Stimulated activated CD4-positive, alpha-beta T cell treated with anti-CD3 and anti-CD28 coated beads, Interleukin-4, amount 100 ng/mL, for 48 hours (primary cell): Measurements from ENCODE around the gene DNAJC11.
A peak's percentile ranks its signal among the peaks of the same experiment; 100 is the strongest.
"Not testable (repeated sequence)": the region's sequence is repeated elsewhere in the genome, so short reads cannot be mapped to it uniquely, and the experiment has no call there.

Experiments
- DNase-seq, 2 donors: peaks; one replicate each; pipeline ENCODE4 v3.0.0-alpha.2; 2020; ENCODE audit warnings: low read depth in 2 of 2

The DNAJC11 gene

DNA sequence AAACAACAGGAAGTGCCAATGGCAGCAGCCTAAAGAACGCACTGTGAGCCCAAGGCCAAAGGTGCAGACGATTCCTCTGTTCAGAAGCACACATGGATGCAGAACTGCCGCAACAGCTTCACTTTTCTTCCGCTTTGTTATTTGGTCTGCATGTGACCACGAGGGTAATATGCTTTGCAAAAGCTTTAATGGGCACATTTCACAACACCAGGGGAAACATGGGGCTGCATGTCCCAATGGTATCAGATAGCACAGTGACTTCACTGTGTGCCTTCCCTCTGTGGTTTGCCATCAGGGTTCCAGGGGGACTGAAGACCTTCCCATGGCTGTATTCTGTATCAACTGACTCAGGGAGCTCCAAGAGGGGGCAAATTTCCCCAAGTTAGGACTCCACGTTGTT is 48.6 kb downstream of the DNAJC11 start:
- DNase-seq = no peak

DNA sequence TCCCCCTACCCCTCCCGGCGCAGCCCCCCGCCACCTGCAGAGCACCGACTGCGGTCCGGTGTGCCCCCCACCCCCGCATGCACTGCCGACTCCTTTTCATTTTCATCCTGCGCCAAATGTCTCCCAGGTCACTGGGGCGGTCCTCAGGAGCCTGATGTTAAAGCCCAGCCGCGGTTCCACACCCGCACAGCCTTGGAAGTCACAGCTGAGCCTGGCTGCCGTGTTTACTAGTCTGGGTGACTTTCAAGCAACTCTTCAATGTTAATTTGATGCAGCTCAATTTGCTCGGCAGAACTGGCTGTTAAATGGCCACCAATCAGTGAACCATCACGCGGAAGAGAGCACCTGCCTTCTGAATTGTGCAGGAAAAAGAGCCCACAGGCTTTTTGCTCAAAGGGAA is 49.7 kb downstream of the DNAJC11 start:
- no peak for DNase-seq

DNA sequence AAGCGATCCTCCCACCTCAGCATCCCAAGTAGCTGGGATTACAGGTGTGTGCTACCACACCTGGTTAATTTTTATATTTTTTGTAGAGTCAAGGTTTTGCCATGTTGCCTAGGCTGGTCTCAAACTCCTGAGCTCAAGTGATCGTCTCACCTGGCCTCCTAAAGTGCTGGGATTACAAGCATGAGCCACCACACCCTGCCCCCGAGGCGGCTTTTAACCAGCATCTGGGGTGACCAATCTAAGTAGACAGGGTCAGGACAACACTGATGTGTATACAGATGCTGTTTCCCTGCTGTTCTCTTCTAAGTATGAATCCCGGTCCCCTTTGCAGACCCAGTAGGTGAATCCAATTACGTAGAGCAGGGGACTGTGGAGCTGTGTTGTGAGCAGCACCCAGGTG is 53.1 kb downstream of the DNAJC11 start:
- DNase-seq = no peak

- DNase-seq = no peak
Measured at GRCh38 chr1:6646499-6647148, 55.0 kb downstream of the DNAJC11 start.

DNA sequence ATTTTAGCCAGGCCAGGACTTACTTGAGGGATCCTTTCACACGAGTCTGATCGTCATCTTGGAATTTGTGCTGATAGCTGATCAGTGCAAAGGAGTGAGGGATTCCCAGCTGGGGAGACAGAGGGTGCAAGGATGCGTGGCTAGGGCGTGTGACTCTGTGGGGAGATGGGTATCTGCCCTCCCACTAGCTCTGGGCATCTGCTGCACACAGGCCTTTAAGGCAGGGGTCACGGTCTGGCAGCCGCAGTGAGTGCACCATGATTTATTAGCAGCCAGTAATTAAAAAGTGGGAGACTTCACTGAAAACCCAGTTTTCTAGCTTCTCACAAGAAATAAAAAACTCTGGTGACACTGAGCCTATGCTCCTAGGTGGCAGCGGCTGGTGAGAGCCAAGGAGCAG is 56.6 kb downstream of the DNAJC11 start:
- DNase-seq = no peak

DNA sequence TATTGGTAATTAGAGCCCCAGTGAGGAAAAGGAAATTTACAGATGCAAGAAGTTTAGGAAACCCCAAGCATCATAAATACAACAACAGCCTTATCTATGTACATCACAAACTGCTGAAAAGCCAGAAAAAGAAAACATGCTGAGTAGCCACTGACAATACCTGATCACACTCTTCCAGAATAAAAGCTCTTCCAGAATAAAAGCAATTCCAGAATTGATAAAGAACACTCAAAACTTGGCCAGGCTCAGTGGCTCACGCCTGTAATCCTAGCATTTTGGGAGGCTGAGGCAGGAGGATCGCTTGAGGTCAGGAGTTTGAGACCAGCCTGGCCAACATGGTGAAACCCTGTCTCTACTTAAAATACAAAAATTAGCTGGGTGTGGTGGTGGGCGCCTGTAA is 60.7 kb downstream of the DNAJC11 start:
- DNase-seq = not testable (repeated sequence)

GRCh38 chr1:6638226-6638625 is 63.4 kb downstream of the DNAJC11 start:
- no peak for DNase-seq

- DNase-seq = no peak
Measured at GRCh38 chr1:6637770-6638169, 63.8 kb downstream of the DNAJC11 start.

GRCh38 chr1:6636778-6637177 is 64.8 kb downstream of the DNAJC11 start:
- DNase-seq = not testable (repeated sequence)

DNA sequence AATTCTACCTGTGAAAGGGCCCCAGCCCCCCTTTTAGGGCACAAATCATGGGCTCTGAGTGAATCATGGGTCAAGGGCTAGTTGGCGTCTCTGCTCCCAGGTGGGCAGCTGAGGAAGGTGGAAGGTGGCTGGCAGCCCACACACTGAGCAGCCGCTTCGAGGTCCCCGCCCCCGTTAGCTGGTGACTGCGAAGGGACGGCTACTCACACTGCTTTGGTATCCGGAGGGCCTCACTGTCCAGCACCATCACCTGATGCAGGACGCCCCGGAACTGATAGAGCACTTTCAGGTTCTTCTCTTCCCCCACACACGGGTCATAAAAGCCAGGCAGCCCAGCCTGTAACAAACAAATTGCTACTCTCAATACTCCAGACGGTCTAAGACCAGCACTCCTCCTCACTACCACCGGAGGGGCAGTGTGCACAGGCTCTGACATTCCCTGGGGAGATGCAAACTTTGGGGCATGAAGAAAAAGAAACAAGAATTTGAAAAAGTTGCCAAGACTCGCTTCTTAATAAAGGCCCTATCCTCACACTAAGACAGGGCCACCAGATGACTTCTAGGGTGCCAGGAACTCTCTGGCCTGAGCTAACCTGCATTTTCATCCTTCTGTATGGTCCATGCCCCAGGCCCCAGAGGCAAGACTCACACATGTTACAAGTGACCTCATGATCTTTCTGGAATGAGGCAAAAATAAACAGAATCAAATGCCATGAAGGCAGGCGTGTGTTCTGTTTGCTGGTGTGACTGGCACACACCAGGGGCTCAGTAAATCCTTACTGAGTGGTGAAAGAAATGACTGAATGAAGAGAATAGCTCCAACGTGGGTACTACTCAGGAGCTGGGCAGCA is 65.5 kb downstream of the DNAJC11 start:
- no peak for DNase-seq

DNA sequence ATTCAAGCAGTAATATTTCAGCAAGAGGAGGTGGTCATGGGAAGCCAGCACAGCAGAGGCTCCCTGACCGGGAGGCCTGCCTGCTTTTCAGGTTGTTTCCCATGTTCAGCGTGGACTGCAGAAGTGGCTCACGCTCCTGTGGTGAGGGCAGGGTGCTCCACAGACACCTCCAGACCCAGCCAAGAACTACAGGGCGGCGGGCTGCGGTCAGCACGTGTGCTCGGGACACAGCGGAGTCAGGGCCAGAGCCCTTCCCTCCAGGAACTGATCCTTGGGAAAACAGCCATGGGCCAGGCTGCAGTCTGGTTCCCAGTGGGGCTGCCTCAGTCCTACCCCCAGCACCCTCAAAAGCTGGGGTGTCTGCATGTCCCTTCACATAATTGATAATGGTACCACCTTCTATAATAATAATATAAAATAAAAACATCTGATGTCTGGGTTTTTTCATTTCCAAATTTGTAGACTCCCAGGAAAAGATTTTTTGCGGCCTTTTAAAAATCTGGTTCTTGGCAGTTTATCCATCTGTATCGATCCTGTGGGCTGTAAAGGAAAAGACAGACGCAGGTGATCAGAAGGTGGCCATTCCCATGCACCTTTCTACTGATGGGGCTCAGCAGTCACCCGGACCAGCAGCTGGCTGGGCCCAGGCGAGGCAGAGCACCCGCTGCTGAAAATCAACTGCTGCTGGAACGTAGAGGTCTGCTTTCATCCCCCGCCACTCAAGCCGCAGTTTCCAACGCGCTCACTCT is 66.3 kb downstream of the DNAJC11 start:
- DNase-seq = no peak

- DNase-seq = peak; percentile 29
Measured at GRCh38 chr1:6634371-6635052, 67.1 kb downstream of the DNAJC11 start.

- DNase-seq = no peak
Measured at GRCh38 chr1:6632588-6633514, 68.8 kb downstream of the DNAJC11 start.

- DNase-seq = no peak
Measured at GRCh38 chr1:6631058-6631457, 70.6 kb downstream of the DNAJC11 start.

GRCh38 chr1:6630027-6630426 is 71.6 kb downstream of the DNAJC11 start:
- DNase-seq = no peak

DNA sequence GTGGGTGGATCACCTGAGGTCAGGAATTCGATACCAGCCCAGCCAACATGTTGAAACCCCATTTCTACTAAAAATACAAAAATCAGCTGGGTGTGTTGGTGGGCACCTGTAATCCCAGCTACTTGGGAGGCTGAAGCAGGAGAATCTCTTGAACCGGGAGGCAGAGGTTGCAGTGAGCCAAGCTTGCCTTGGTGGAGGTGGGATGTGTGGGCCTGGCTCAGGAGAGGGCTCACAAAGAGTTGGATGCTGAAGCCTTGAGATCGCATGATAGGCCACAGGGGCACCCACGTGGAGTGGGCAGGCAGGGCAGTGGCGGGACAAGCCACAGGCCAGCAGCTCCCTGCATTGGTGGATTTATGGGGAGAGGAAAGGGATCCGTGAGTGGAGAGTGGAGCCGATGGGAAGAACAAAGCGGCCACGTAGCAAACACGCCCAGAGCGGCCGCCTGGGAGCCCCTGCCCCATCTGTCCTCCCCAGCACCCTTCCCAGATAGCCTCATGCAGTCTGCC is 72.6 kb downstream of the DNAJC11 start:
- DNase-seq = no peak

- DNase-seq = no peak
Measured at GRCh38 chr1:6627841-6628545, 73.6 kb downstream of the DNAJC11 start.

DNA sequence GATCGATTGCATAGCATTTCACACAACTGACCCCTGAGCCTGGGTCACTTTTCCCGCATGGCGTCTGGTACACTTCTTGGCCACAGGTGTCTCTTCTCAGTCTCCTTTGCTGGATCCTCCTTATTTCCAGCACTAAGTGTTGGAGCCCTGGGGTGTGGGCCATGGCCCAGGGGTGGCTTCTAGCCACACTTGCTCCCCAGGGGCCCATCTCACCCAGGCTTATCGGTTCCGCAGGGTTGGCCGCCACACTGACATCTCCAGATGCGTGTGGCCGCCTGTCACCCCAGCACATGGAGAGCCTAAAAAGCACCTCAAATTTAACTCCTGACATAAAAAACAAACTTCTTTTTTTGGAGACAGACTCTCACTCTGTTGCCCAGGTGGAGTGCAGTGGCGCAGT is 74.6 kb downstream of the DNAJC11 start:
- DNase-seq = no peak

DNA sequence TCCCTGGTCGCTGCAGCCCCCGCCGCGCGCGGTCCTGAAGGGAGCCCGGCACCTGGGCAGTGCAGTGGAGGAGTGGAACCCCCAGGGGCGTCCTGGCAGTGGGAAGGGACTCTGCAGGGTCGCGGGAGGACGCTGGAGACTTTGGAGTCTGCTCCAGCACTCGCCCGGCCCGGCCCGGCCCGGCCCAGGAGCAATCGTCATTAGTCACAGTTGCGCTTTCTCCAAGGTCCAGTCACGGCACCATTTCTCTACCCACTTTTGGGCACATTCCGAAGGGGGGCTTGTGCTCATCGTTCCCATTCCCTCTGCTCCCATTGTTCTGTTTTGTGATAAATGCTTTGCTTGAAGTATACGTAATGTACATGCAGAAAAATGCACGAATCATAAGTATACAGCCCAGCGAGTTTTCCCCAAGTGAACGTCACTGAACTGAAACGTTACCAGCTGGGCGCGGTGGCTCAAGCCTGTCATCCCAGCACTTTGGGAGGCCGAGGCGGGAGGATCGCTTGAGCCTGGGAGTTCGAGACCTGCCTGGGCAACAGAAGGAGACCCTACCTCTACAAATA is 75.9 kb downstream of the DNAJC11 start:
- DNase-seq = peak in 1 of 2 donors; percentile 20
